ENCODE data around the gene DCC. TPM values are rescaled to one million over a fixed set of nuclear protein-coding genes. Genes with fewer than 3 reads are reported as not detected.
A peak's percentile ranks its signal among the peaks of the same experiment; 100 is the strongest.

DCC gene
- total and polyA plus RNA-seq, 2 experiments from 2014 or later: not detected

GRCh38 chr18:53566626-53567025, 1226.6 kb downstream of the DCC start:
- H3K36me3 ChIP-seq (ENCODE audit: low read depth): no peaks in the 10 kb centered on the region
- H3K4me1 ChIP-seq (ENCODE audit: insufficient read depth): no peaks in the 10 kb centered on the region
- no peaks in the 10 kb centered on the region for H3K9me2 ChIP-seq (ENCODE audit: insufficient read depth)
- no peak for DNase-seq
- TF ChIP-seq EZH2phosphoT487 (IDR thresholded peaks at IDR 0.05; ENCODE audit: insufficient read depth, low read depth) (no peak), EZH2 (IDR thresholded peaks at IDR 0.05; ENCODE audit: insufficient read depth, poor library complexity, severe bottlenecking) (no peak)
- H3K4me2 ChIP-seq (ENCODE audit: unreplicated experiment): no peak overlapping the region
- no peaks in the 10 kb centered on the region for H3F3A ChIP-seq (ENCODE audit: insufficient read depth)
- no peaks in the 10 kb centered on the region for H3K9me3 ChIP-seq (ENCODE audit: low read depth)
- no peak overlapping the region for H3K27ac ChIP-seq
- no peak overlapping the region for H3K4me3 ChIP-seq
- no peak overlapping the region for H2AFZ ChIP-seq
- in situ Hi-C loops (cut with MboI): loop anchor here (10.0 kb wide), 1 partner anchor 558 kb away; no protein-coding TSS in a partner anchor
- H3K79me2 ChIP-seq (ENCODE audit: insufficient read depth): no peaks in the 10 kb centered on the region
- 66 to 73% methylated on average over 2 of the region's 2 CpGs for WGBS, 2 experiments (ENCODE audit: low coverage in 1 of 2, low lambda C conversion rate in 2 of 2, missing lambda C conversion rate in 2 of 2)
- no peaks in the 10 kb centered on the region for H4K20me1 ChIP-seq (ENCODE audit: insufficient read depth)
- H3K9ac ChIP-seq: no peak overlapping the region
- H3K27me3 ChIP-seq (replicated peaks; ENCODE audit: insufficient read depth): no peaks in the 10 kb centered on the region

DNA sequence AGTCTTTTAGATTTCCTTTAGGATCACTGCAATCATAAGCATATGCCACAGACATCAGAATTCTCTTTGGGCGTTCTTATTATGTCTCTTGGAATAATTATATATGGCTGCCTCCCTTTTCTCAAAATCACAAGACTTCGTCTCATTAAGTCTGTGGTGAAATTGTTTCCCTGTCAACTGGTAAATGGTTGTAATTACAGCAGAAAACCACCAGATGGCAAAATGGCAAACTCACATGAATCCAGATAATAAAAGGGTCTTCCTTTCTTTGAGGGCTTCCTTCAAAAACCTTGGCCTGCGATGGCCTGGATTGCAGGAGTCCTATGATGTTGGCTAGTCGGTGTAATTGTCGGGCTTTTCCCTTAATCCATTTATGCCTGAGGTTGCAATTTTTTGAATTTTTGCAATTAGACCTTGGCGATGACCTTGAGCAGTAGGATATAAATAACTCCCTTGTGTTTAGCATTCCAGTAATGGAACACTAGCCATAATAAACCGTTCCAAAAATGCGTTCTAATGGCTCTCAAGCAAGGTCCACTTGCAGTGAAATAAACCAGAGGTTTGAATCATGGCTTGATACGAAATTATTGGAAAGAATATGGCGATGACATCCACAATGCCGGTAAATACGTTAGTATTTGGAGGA, 1228.1 kb downstream of the DCC start:
- no peak overlapping the region for H3K4me3 ChIP-seq
- H3K27ac ChIP-seq: no peak overlapping the region
- no peaks in the 10 kb centered on the region for H3F3A ChIP-seq (ENCODE audit: insufficient read depth)
- in situ Hi-C loops (cut with MboI): loop anchor here (10.0 kb wide), 1 partner anchor 557 kb away; no protein-coding TSS in a partner anchor
- no peak overlapping the region for H2AFZ ChIP-seq
- TF ChIP-seq EZH2phosphoT487 (IDR thresholded peaks at IDR 0.05; ENCODE audit: insufficient read depth, low read depth) (no peak), EZH2 (IDR thresholded peaks at IDR 0.05; ENCODE audit: insufficient read depth, poor library complexity, severe bottlenecking) (no peak)
- no peaks in the 10 kb centered on the region for H3K27me3 ChIP-seq (replicated peaks; ENCODE audit: insufficient read depth)
- H3K9me3 ChIP-seq (ENCODE audit: low read depth): no peaks in the 10 kb centered on the region
- H3K4me2 ChIP-seq (ENCODE audit: unreplicated experiment): no peak overlapping the region
- no peaks in the 10 kb centered on the region for H3K4me1 ChIP-seq (ENCODE audit: insufficient read depth)
- no peaks in the 10 kb centered on the region for H3K9me2 ChIP-seq (ENCODE audit: insufficient read depth)
- H3K79me2 ChIP-seq (ENCODE audit: insufficient read depth): no peaks in the 10 kb centered on the region
- H3K36me3 ChIP-seq (ENCODE audit: low read depth): no peaks in the 10 kb centered on the region
- 40% methylated on average over 12 of the region's 12 CpGs for WGBS, 2 experiments (ENCODE audit: low coverage in 1 of 2, low lambda C conversion rate in 2 of 2, missing lambda C conversion rate in 2 of 2)
- H4K20me1 ChIP-seq (ENCODE audit: insufficient read depth): no peaks in the 10 kb centered on the region
- H3K9ac ChIP-seq: no peak overlapping the region
- DNase-seq: peak; percentile 50

Small RNA genes within 50 kb of the gene (microRNA-seq; reads per million reads assigned to microRNA genes)
- gene MIR4528 (ENCODE audit: borderline number of aligned reads): not detected

Small RNA genes within 50 kb of the gene (small RNA-seq; reads per million reads assigned to genes)
- gene AC011155.1 (ENCODE audit: low read depth, low replicate concordance): not detected
- not detected for gene MIR4528 (ENCODE audit: low read depth, low replicate concordance)
